Renal pelvis (tissue), 12 donors: Measurements from ENCODE around the gene A1BG. TPM values are rescaled to one million over a fixed set of nuclear protein-coding genes. Genes with fewer than 3 reads are reported as not detected.
A peak's percentile ranks its signal among the peaks of the same experiment; 100 is the strongest.

Source experiments
- DNase-seq: peaks from one replicate; pipeline ENCODE4 v3.0.0-alpha.2; 2013
- long read RNA-seq, 16 experiments: transcript quantifications; one replicate each; lab custom pipeline, GENCODE V29; 2026
- polyA plus RNA-seq, 3 donors: library from polyadenylated mRNA; unstranded; fragments of 120-200 nt; gene quantifications; one replicate each; pipeline ENCODE4 v1.2.1, GENCODE V29; 2013; ENCODE audit not compliant: insufficient read length in 3 of 3

The A1BG gene
- polyA plus RNA-seq: 1 to 10 TPM; 1.6 to 2.1 (median 2.0) TPM
- long read RNA-seq, donor 1, partial matches to known transcripts: 0 of 1 reads
- long read RNA-seq, donor 1, other reads (novel, unspliced or antisense): 0 of 1 reads
- long read RNA-seq, donor 2, partial matches to known transcripts: 0 of 1 reads
- long read RNA-seq, donor 2, other reads (novel, unspliced or antisense): 0 of 1 reads
- long read RNA-seq, donor 3, partial matches to known transcripts: 0 of 1 reads
- long read RNA-seq, donor 3, other reads (novel, unspliced or antisense): 0 of 1 reads
- long read RNA-seq, donor 4, transcript A1BG-203 (2 exons, 2,134 nt): major isoform, 7 of 7 reads
- long read RNA-seq, donor 4, partial matches to known transcripts: 0 of 7 reads
- long read RNA-seq, donor 4, other reads (novel, unspliced or antisense): 0 of 7 reads
- long read RNA-seq, donor 5: 0 reads
- long read RNA-seq, donor 6, partial matches to known transcripts: 0 of 4 reads
- long read RNA-seq, donor 6, other reads (novel, unspliced or antisense): 0 of 4 reads
- long read RNA-seq, donor 7, partial matches to known transcripts: 0 of 2 reads
- long read RNA-seq, donor 7, other reads (novel, unspliced or antisense): 0 of 2 reads
- long read RNA-seq, donor 8, partial matches to known transcripts: 0 of 1 reads
- long read RNA-seq, donor 8, other reads (novel, unspliced or antisense): 0 of 1 reads
- long read RNA-seq, donor 9, partial matches to known transcripts: 0 of 2 reads
- long read RNA-seq, donor 9, other reads (novel, unspliced or antisense): 0 of 2 reads
- long read RNA-seq, donor 10, partial matches to known transcripts: 0 of 2 reads
- long read RNA-seq, donor 10, other reads (novel, unspliced or antisense): 0 of 2 reads
- long read RNA-seq, donor 11, partial matches to known transcripts: 0 of 2 reads
- long read RNA-seq, donor 11, other reads (novel, unspliced or antisense): 0 of 2 reads
- long read RNA-seq, donor 12, transcript A1BG-203 (2 exons, 2,134 nt): major isoform, 5 of 5 reads
- long read RNA-seq, donor 12, partial matches to known transcripts: 0 of 5 reads
- long read RNA-seq, donor 12, other reads (novel, unspliced or antisense): 0 of 5 reads
- long read RNA-seq, donor 13, partial matches to known transcripts: 0 of 3 reads
- long read RNA-seq, donor 13, other reads (novel, unspliced or antisense): 0 of 3 reads
- long read RNA-seq, donor 14, transcript A1BG-203 (2 exons, 2,134 nt): major isoform, 5 of 5 reads
- long read RNA-seq, donor 14, partial matches to known transcripts: 0 of 5 reads
- long read RNA-seq, donor 14, other reads (novel, unspliced or antisense): 0 of 5 reads
- long read RNA-seq, donor 15, transcript A1BG-203 (2 exons, 2,134 nt): major isoform, 5 of 5 reads
- long read RNA-seq, donor 15, partial matches to known transcripts: 0 of 5 reads
- long read RNA-seq, donor 15, other reads (novel, unspliced or antisense): 0 of 5 reads
- long read RNA-seq, donor 16, partial matches to known transcripts: 0 of 4 reads
- long read RNA-seq, donor 16, other reads (novel, unspliced or antisense): 0 of 4 reads

- no peak for DNase-seq
These were observed at the start of gene A1BG for GRCh38 chr19:58352760-58353671. TSS of gene A1BG (minus strand) at chr19:58353492. CDS start at chr19:58353437, 55 bp downstream.

DNA sequence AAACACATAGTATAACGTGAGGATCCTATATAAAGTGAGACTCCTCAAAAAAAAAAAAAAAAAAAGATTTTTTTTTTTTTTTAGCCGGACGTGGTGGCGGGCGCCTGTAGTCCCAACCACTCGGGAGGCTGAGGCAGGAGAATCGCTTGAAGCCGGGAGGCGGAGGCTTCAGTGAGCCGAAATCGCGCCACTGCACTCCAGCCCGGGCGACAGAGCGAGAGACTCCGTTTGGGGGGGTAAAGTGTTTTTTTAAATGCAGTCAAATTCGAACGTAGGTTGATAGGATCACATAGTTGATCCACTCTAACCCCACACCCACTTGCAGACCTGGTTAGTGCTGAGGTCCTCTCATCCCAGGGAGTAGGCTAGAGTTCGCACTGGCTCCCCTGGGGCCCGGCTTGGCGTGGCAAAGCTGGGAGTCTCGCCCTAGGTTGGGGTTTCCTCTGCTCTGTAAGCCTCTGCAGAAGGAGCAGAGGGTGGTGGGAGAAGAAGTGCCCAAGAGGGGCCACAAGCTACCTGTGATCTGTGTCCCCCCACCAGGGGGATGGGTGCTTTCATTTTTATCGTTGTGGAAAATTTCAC lies 48.6 kb upstream of the A1BG start:
- DNase-seq: no peak

DNA sequence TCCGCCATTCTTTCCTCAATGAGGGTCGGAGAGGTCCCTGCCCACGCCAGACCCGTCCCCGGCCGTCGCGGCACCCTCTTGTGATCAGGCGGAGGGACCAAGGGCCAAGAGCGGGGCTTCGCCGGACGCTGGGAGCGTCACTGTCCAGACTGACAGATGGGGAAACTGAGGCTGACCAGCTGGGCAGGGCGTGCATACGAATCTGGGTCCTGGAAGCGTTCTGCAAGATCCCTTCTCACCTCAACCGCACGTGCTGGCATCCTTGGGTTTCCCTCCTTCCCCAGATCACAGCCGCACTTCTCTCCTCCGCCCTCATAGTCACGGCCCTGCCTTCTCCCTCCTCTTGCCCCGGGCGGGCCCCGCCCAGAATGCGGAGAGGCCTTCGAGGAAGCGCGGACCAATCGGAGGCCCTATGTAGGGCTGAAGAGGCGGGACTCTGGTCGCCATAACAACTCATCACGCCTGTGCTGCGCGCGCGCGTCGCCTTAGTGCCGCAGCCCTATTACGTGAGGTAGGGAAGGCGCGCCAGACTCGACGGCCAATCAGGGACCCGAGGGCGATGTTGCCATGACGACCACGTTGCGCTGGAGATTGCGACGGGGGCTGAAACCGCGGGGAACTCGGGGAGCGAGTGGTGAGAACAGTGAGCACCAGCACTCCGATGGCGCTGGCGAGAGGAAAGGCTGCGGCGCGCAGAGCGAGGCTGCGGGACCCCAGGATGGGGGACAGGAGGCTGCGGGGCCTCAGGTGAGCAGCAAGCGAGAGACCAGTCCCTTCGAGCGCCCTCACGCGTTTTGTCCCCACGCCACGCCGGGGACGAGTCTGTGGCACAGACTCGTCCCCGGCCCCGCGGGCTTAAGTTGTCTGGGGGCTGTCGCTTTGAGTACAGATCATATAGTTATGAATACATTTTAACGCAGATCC lies 47.9 kb upstream of the A1BG start:
- DNase-seq: peak; percentile 99

- no peak for DNase-seq
These were observed 47.1 kb upstream of the A1BG start for GRCh38 chr19:58400316-58400915.

- DNase-seq: no peak
These were observed 46.6 kb upstream of the A1BG start for GRCh38 chr19:58399903-58400302.

DNA sequence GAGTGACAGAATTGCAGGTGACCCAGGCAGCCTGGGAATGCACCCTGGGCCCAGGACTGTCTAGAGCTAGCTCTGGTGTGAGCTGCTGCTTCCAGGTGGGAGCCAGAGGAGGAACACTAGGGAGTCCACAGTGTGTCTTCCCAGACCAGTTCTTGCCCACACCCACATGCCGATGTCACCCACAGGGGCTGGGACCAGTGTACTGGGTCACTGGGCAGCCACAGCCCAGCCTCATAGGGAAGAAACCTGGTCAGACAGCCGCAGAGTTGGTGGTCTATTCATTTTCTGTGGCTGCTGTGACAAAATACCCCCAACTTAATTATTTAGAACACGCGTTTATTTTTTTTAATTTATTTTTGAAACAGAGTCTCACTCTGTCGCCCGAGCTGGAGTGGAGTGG lies 45.3 kb upstream of the A1BG start:
- no peak for DNase-seq

DNA sequence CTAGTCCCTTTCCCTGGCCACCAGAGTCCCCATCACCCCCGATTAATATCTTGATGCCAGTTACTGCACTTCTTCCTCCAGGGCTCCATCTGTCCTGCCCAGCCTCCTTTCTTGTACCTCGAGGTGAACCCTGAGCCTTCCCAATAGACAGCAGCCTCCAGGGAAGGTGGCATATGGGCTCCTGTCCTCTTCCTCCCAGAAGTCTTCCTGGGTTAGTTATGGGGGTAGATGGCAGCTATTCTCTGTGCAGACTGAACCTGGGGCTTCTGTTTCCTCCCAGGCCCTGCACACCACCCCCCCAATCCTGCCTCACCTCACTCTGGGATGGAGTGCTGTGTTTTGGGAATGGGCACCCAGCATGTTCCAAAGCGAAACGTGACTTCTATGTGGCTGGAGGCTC lies 44.8 kb upstream of the A1BG start:
- no peak for DNase-seq

DNA sequence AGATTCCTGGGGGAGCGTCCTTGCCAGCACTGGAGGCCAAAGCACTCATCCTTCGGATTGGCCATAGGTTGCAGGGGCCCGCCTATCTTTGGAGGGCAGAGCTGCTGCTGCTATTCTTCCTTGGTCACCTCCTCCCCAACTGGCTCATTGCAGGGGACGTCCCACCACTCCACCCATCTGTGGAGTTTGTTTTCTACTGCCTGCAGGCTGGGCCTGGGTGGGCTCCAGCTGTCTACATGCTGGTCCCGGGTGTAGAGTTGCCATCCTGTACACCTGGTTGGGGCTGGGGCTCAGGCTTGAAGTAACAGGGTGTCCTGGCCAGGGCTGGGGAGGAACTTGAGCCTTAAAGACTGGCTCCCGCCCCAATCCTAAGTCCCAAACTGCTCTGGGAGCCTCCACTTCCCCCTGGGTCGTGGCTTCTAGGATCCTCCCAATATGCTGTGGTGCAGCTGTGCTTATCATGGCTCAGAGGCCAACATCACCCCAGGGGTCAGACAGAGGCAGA lies 44.3 kb upstream of the A1BG start:
- no peak for DNase-seq

DNA sequence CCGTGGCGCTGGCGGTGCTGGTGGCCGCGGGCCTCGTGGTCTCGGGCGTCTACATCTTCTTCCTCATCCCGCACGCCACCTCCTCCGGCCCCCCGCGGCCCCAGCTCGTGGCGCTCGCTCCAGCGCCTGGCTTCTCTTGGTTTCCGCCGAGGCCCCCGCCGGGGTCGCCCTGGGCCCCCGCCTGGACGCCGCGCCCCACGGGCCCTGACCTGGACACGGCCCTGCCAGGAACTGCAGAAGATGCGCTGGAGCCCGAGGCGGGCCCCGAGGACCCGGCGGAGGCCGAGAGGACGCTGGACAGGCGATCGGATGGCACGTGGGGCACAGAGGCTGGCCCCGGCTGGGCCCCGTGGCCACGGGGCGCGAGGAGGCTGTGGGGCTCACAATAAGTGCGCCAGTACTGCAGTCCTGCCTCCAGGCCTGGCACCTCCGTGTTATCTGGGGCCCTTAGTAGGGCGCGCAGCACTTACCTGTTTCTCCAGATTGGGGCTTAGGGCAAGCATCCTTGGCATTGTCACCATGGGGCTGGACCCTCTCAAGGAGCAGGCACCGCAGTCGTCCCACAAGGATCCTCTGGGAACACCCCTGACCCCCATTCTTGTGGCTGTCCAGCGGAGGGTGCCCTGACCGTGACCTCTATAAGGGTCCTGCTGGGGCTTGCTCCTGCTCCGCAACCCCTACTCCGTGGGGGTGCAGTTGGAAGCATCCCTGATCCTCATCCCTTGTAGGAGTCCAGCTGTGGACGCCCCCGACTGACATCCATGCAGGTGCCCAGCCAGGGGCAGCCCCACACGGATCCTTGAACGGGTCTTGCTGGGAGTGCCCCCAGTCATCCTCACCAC lies 43.6 kb upstream of the A1BG start:
- DNase-seq: no peak

GRCh38 chr19:58395979-58396627 lies 42.8 kb upstream of the A1BG start:
- DNase-seq: no peak

GRCh38 chr19:58395220-58395978 lies 42.1 kb upstream of the A1BG start, which contains the start of gene RNF225:
TSS of gene RNF225 (plus strand) at chr19:58395656. CDS start at chr19:58396090, 434 bp downstream.
- DNase-seq: no peak

- no peak for DNase-seq
These were observed 41.5 kb upstream of the A1BG start for GRCh38 chr19:58394821-58395219.

DNA sequence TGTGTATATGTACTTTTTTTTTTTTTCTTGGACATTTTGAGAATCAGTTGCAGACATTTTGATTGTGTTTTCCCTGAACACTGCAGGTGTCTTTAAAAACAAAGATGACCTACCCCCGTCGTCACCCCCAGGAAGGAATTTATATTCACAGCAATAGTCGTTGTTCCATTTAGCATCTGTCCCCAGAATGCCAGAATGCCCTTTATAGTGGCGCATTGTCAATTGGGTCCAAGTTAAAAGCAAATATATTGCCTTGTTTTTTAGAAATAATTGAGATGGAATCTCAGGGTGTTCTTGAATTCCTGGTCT lies 40.4 kb upstream of the A1BG start:
- DNase-seq: no peak

DNA sequence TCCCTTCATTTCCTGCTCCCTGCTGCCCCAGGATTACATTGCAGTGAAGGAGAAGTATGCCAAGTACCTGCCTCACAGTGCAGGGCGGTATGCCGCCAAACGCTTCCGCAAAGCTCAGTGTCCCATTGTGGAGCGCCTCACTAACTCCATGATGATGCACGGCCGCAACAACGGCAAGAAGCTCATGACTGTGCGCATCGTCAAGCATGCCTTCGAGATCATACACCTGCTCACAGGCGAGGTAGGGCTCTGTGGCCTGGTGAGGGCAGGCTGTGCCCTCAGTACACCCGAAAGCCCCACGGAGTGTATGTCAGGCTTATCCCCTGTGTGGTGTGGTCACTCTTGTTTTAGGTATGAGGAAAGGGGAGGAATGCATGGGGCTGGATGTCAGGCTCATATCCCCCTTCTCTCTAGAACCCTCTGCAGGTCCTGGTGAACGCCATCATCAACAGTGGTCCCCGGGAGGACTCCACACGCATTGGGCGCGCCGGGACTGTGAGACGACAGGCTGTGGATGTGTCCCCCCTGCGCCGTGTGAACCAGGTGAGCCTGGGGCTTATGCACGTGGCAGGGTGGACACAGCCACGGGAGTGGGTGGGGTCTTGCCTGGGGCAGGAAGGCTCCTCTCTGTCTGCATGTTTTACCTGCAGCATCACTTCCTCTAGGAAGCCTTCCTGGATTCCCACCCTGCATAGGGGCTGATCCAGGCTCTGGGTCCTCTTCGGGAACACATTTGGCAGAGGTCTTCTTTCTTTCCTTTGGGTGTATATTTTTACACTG lies 39.8 kb upstream of the A1BG start:
- DNase-seq: no peak

- no peak for DNase-seq
These were observed 34.9 kb upstream of the A1BG start for GRCh38 chr19:58388175-58388526.
